ENCODE data around the gene LRCH3. TPM values are rescaled to one million over a fixed set of nuclear protein-coding genes. Genes with fewer than 3 reads are reported as not detected.
A peak's percentile ranks its signal among the peaks of the same experiment; 100 is the strongest.

The LRCH3 gene
- total RNA-seq, 1 donor from 2014 or later, result 22.2 TPM

DNA sequence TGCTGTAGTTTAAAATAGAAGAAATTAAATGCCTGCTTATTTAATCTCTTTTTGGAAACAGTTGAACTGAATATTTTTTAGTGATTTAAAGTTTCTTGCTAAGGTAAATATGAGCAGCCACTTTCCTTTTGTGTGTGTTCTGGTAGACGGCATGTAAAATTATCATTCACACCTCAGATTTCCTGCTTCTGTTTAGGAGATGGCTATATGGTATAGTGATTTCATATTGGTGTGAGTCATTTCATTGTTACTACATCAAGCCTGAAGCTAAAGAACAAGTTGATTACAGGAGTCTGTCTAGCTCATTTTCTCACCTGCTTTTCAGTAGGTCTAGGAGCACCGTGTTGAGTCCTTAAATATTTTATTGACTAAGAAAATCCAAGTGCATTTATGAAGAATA lies 2.2 kb downstream of the LRCH3 start:
- Histone ChIP-seq H3K9me3 (no peaks in the 10 kb centered on the region), H3K27me3 (no peaks in the 10 kb centered on the region), H3K27ac (peak overlapping the region; percentile 95 to 98), H3K4me3 (peak overlapping the region; percentile 28 to 88), H3K4me1 (peaks cover 0 to 17% of the 10 kb centered on the region in 2 donors), H3K36me3 (no peaks in the 10 kb centered on the region)
- no peak for DNase-seq (ENCODE audit: low spot score in 2 of 2)
- no peak for TF ChIP-seq CTCF (IDR thresholded peaks at IDR 0.05)
- intact Hi-C loops (cut with DNase I), result no loop called here

GRCh38 chr3:197794115-197794514 lies 3.1 kb downstream of the LRCH3 start:
- Histone ChIP-seq H3K27me3 (no peaks in the 10 kb centered on the region), H3K4me1 (peaks cover 0 to 26% of the 10 kb centered on the region in 2 donors), H3K27ac (peak overlapping the region; percentile 35 to 98), H3K36me3 (no peaks in the 10 kb centered on the region), H3K9me3 (no peaks in the 10 kb centered on the region), H3K4me3 (no peak overlapping the region)
- no peak for TF ChIP-seq CTCF (IDR thresholded peaks at IDR 0.05)
- no peak for DNase-seq (ENCODE audit: low spot score in 2 of 2)
- intact Hi-C loops (cut with DNase I), result no loop called here

DNA sequence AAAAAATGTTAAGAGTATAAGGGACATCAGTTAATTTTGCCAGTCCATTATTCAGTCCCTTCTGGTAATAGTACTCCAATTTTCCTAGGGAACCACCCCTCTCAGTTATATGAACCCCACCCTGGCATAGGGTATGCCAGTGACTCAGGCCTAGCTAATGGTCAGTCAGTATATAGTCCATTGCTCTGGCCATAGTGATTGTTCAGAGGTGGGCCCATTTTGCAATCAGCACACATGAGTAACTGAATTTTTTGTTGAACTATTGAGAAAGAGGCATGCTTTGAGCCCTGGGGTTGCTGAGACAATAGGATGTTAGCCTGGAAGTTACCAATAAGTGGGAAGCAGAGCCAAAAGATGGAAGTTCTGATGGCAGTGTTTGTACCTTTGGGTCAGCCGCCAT lies 4.1 kb downstream of the LRCH3 start:
- Histone ChIP-seq H3K4me1 (peaks cover 0 to 34% of the 10 kb centered on the region in 2 donors), H3K4me3 (no peak overlapping the region), H3K27ac (peak overlapping the region; percentile 35 to 98), H3K27me3 (no peaks in the 10 kb centered on the region), H3K9me3 (no peaks in the 10 kb centered on the region), H3K36me3 (no peaks in the 10 kb centered on the region)
- intact Hi-C loops (cut with DNase I), result no loop called here
- TF ChIP-seq CTCF (IDR thresholded peaks at IDR 0.05), result no peak
- DNase-seq (ENCODE audit: low spot score in 2 of 2), result peak in 1 of 2 donors; percentile 79

GRCh38 chr3:197796087-197796486 lies 5.0 kb downstream of the LRCH3 start:
- Histone ChIP-seq H3K27me3 (no peaks in the 10 kb centered on the region), H3K9me3 (no peaks in the 10 kb centered on the region), H3K36me3 (no peaks in the 10 kb centered on the region), H3K27ac (peak overlapping the region; percentile 41 to 98), H3K4me3 (no peak overlapping the region), H3K4me1 (peaks cover 4 to 38% of the 10 kb centered on the region in 2 donors)
- no peak for TF ChIP-seq CTCF (IDR thresholded peaks at IDR 0.05)
- DNase-seq (ENCODE audit: low spot score in 2 of 2), result no peak
- intact Hi-C loops (cut with DNase I), result no loop called here

- H3K4me1 ChIP-seq, result peaks cover 4 to 43% of the 10 kb centered on the region in 2 donors
- no peaks in the 10 kb centered on the region for H3K27me3 ChIP-seq
- DNase-seq (ENCODE audit: low spot score in 2 of 2), result no peak
- peak overlapping the region; percentile 64 to 65 for H3K27ac ChIP-seq
- no peak for TF ChIP-seq CTCF (IDR thresholded peaks at IDR 0.05)
- H3K36me3 ChIP-seq, result no peaks in the 10 kb centered on the region
- no peaks in the 10 kb centered on the region for H3K9me3 ChIP-seq
- intact Hi-C loops (cut with DNase I), result no loop called here
- H3K4me3 ChIP-seq, result peak overlapping the region; percentile 2 to 9
Measured at GRCh38 chr3:197798863-197799262, 7.8 kb downstream of the LRCH3 start.

- TF ChIP-seq CTCF (IDR thresholded peaks at IDR 0.05), result no peak
- Histone ChIP-seq H3K4me3 (no peak overlapping the region), H3K4me1 (peaks cover 4 to 33% of the 10 kb centered on the region in 2 donors), H3K27me3 (no peaks in the 10 kb centered on the region), H3K27ac (peak overlapping the region; percentile 64 to 65), H3K9me3 (no peaks in the 10 kb centered on the region), H3K36me3 (no peaks in the 10 kb centered on the region)
- no peak for DNase-seq (ENCODE audit: low spot score in 2 of 2)
- intact Hi-C loops (cut with DNase I), result no loop called here
Measured at GRCh38 chr3:197800379-197800778, 9.3 kb downstream of the LRCH3 start.

All from ascending aorta (tissue), 2 donors.